ENCODE results near the gene CAGE1. TPM values are rescaled to one million over a fixed set of nuclear protein-coding genes. Genes with fewer than 3 reads are reported as not detected.

The CAGE1 gene
- total RNA-seq, 2 donors from 2014 or later, result not detected

GRCh38 chr6:7307533-7307932 lies 82.0 kb downstream of the CAGE1 start:
- Histone ChIP-seq H3K27me3 (no peaks in the 10 kb centered on the region), H3K36me3 (peaks cover 58% of the 10 kb centered on the region), H3K4me3 (no peak overlapping the region), H3K4me1 (peaks cover 0 to 16% of the 10 kb centered on the region in 2 donors), H3K27ac (no peak overlapping the region), H3K9me3 (no peaks in the 10 kb centered on the region)
- no peak for TF ChIP-seq CTCF (IDR thresholded peaks at IDR 0.05)
- DNase-seq (ENCODE audit: low spot score), result no peak

GRCh38 chr6:7304821-7305220 lies 84.7 kb downstream of the CAGE1 start:
- TF ChIP-seq CTCF (IDR thresholded peaks at IDR 0.05), result no peak
- H3K27ac ChIP-seq, result no peak overlapping the region
- no peak for DNase-seq (ENCODE audit: low spot score)
- H3K27me3 ChIP-seq, result no peaks in the 10 kb centered on the region
- peaks cover 84% of the 10 kb centered on the region for H3K36me3 ChIP-seq
- H3K4me3 ChIP-seq, result no peak overlapping the region
- no peaks in the 10 kb centered on the region for H3K9me3 ChIP-seq
- no peaks in the 10 kb centered on the region for H3K4me1 ChIP-seq

DNA sequence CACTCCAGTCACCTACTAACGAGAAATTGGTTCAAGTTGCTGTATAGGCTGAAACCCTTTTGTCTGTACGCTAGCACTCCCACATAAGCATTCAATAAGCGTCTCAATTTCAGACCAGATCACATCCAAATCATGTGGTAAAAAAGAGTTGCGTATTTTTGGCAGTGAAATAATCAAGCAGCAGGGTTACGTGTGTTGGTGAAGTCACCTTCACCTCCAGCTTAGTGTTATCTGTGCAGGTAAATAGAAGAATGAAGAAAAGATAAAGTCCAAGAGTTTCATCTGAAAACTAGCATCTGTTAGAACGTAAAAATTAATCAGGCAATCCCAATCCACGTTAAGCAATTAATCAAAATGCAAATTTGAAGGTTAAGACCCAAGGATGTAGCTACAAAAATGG lies 87.8 kb downstream of the CAGE1 start:
- no peak for DNase-seq (ENCODE audit: low spot score)
- H3K27me3 ChIP-seq, result no peaks in the 10 kb centered on the region
- no peaks in the 10 kb centered on the region for H3K9me3 ChIP-seq
- no peaks in the 10 kb centered on the region for H3K4me1 ChIP-seq
- no peak for TF ChIP-seq CTCF (IDR thresholded peaks at IDR 0.05)
- H3K4me3 ChIP-seq, result no peak overlapping the region
- no peak overlapping the region for H3K27ac ChIP-seq
- peaks cover 83% of the 10 kb centered on the region for H3K36me3 ChIP-seq

GRCh38 chr6:7300926-7301325 lies 88.6 kb downstream of the CAGE1 start:
- Histone ChIP-seq H3K36me3 (peaks cover 89% of the 10 kb centered on the region), H3K27me3 (no peaks in the 10 kb centered on the region), H3K27ac (no peak overlapping the region), H3K9me3 (no peaks in the 10 kb centered on the region), H3K4me3 (no peak overlapping the region), H3K4me1 (no peaks in the 10 kb centered on the region)
- TF ChIP-seq CTCF (IDR thresholded peaks at IDR 0.05), result no peak
- DNase-seq (ENCODE audit: low spot score), result no peak

DNA sequence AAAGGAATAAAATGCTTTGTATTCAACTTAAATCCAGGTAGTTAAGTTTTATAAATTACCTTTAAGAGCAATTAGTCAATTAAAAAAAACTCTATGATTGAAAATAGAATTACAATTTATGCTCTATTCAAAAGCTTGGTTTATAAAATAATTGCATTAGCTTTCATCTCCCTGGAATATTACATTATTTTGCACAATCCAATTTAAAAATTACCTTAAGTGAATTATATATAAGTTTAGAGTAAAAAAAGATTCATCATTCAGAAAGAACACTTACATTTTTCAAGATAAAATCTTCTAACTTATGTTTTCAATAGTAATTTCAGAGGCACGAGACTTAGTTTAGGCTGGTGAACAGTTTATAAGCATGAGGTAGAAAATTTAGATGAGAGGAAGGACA lies 91.4 kb downstream of the CAGE1 start:
- Histone ChIP-seq H3K4me3 (no peak overlapping the region), H3K36me3 (peaks cover 91% of the 10 kb centered on the region), H3K9me3 (no peaks in the 10 kb centered on the region), H3K27ac (no peak overlapping the region), H3K4me1 (no peaks in the 10 kb centered on the region), H3K27me3 (no peaks in the 10 kb centered on the region)
- TF ChIP-seq CTCF (IDR thresholded peaks at IDR 0.05), result no peak
- DNase-seq (ENCODE audit: low spot score), result no peak

- peaks cover 86% of the 10 kb centered on the region for H3K36me3 ChIP-seq
- DNase-seq (ENCODE audit: low spot score), result no peak
- H3K4me1 ChIP-seq, result peaks cover 0 to 4% of the 10 kb centered on the region in 2 donors
- no peak for TF ChIP-seq CTCF (IDR thresholded peaks at IDR 0.05)
- H3K9me3 ChIP-seq, result no peaks in the 10 kb centered on the region
- no peak overlapping the region for H3K4me3 ChIP-seq
- no peak overlapping the region for H3K27ac ChIP-seq
- no peaks in the 10 kb centered on the region for H3K27me3 ChIP-seq
Measured at GRCh38 chr6:7296602-7297001, 92.9 kb downstream of the CAGE1 start.

Measured in right atrium auricular region (tissue), 2 donors.